A549 (cell line): ENCODE data around the gene CALML3. TPM values are rescaled to one million over a fixed set of nuclear protein-coding genes. Genes with fewer than 3 reads are reported as not detected.

Experiments used
- ATAC-seq, 2 experiments: fragments of 200-7000 bp in 1 of 2; fragments of >200 bp in 1 of 2; cut with Nextera tagmentation in 1 of 2; cut with Tn5 transposase in 1 of 2; 3 replicates each; pipeline versions ENCODE4 v1.8.0 to v1.9.1; 2018 to 2020; ENCODE audit warnings: mild to moderate bottlenecking in 1 of 2, moderate library complexity in 1 of 2
- CTCF ChIA-PET: fragments of 300-600 bp; sonication (Branson Sonifier 250); formaldehyde crosslinking; extraction: SDS; loops from one replicate; lab custom pipeline; 2021; ENCODE audit warnings: antibody characterized with exemption, inconsistent platforms; lab: Yijun Ruan, JAX
- POLR2A ChIA-PET: fragments of 350-600 bp; formaldehyde crosslinking; extraction: SDS; loops from one replicate; lab custom pipeline; 2021; ENCODE audit warnings: antibody characterized with exemption, inconsistent platforms; lab: Yijun Ruan, JAX
- DNase-seq, 2 experiments: peaks; one replicate each; pipeline versions ENCODE4 v3.0.0 to v3.0.0-alpha.2; 2011 to 2016; ENCODE audit warnings: low read depth in 1 of 2, low spot score in 1 of 2
- FAIRE-seq: peaks from 2 replicates; lab custom pipeline; 2011; peaks lifted over from hg19 to GRCh38; lab: Jason Lieb, UNC
- H3K27ac ChIP-seq, 2 experiments: fragments of >200 bp; sonication (Bioruptor Twin); formaldehyde crosslinking; 3 replicates each; pipeline ENCODE4 v1.5.1; 2016 to 2017
- H3K4me1 ChIP-seq: fragments of >200 bp; sonication (Bioruptor Twin); formaldehyde crosslinking; 3 replicates; pipeline ENCODE4 v1.6.1; 2016
- H3K4me2 ChIP-seq: fragments of >200 bp; sonication (Bioruptor Twin); formaldehyde crosslinking; 3 replicates; pipeline ENCODE4 v1.6.1; 2016
- H3K4me3 ChIP-seq: fragments of >200 bp; sonication (Bioruptor Twin); formaldehyde crosslinking; 3 replicates; pipeline ENCODE4 v1.5.1; 2016
- H3K9me3 ChIP-seq: fragments of >200 bp; sonication (Bioruptor Twin); formaldehyde crosslinking; 3 replicates; pipeline ENCODE4 v1.6.1; 2016
- BCL3 ChIP-seq: fragments of >200 bp; sonication (Bioruptor Twin); formaldehyde crosslinking; IDR thresholded peaks from 3 replicates; pipeline ENCODE4 v1.6.1; 2016
- CBX8 ChIP-seq: fragments of 200-600 bp; sonication (generic); IDR thresholded peaks from 2 replicates; pipeline ENCODE4 v1.6.1; 2016
- CHD4 ChIP-seq: fragments of 200-600 bp; sonication (generic); IDR thresholded peaks from 2 replicates; pipeline ENCODE4 v1.6.1; 2016; ENCODE audit warnings: antibody characterized with exemption, mild to moderate bottlenecking, borderline replicate concordance
- EHF ChIP-seq: fragments of 250-450 bp; sonication (Bioruptor Pico); IDR thresholded peaks from 2 replicates; pipeline ENCODE4 v1.5.0; 2020; ENCODE audit warnings: mild to moderate bottlenecking
- EHMT2 ChIP-seq: fragments of 200-600 bp; sonication (generic); IDR thresholded peaks from 2 replicates; pipeline ENCODE4 v1.6.1; 2016; ENCODE audit warnings: antibody characterized with exemption, low read depth, mild to moderate bottlenecking, moderate library complexity
- ESRRA ChIP-seq: fragments of 150-350 bp; IDR thresholded peaks from 2 replicates; pipeline ENCODE4 v1.6.1; 2014; ENCODE audit warnings: mild to moderate bottlenecking, low read length, borderline replicate concordance
- FOSL2 ChIP-seq, 2 experiments: fragments of 450-650 bp in 1 of 2; fragments of >200 bp in 1 of 2; sonication (Bioruptor Twin) in 1 of 2; formaldehyde crosslinking; IDR thresholded peaks; 2 replicates each; pipeline versions ENCODE4 v1.5.0 to v1.6.1; 2016 to 2020; ENCODE audit warnings: mild to moderate bottlenecking in 1 of 2, moderate library complexity in 1 of 2
- HDAC2 ChIP-seq: fragments of 200-600 bp; sonication (generic); IDR thresholded peaks from 2 replicates; pipeline ENCODE4 v1.6.1; 2016
- HEYL ChIP-seq: fragments of 250-450 bp; sonication (Bioruptor Pico); IDR thresholded peaks from 2 replicates; pipeline ENCODE4 v1.8.0; 2021; ENCODE audit warnings: mild to moderate bottlenecking, moderate library complexity
- HMGXB4 ChIP-seq: fragments of 250-450 bp; sonication (Bioruptor Pico); IDR thresholded peaks from 2 replicates; pipeline ENCODE4 v1.5.0; 2021; ENCODE audit warnings: mild to moderate bottlenecking, moderate library complexity, borderline replicate concordance
- HOXA7 ChIP-seq: fragments of 250-450 bp; sonication (Bioruptor Pico); IDR thresholded peaks from 2 replicates; pipeline ENCODE4 v1.5.0; 2020; ENCODE audit warnings: mild to moderate bottlenecking, moderate library complexity
- KDM5A ChIP-seq: fragments of 200-600 bp; sonication (generic); IDR thresholded peaks from 2 replicates; pipeline ENCODE4 v1.6.1; 2016; ENCODE audit warnings: antibody characterized with exemption, mild to moderate bottlenecking
- MAFK ChIP-seq: fragments of 450-650 bp; IDR thresholded peaks from 2 replicates; pipeline ENCODE4 v1.6.1; 2014; ENCODE audit not compliant: partially characterized antibody
- MYC ChIP-seq: IDR thresholded peaks from 2 replicates; pipeline ENCODE4 v1.6.1; 2012; ENCODE audit warnings: mild to moderate bottlenecking, inconsistent platforms, low read length, improper control_type of control experiment, borderline replicate concordance
- NFE2L2 ChIP-seq: fragments of 150-350 bp; conservative IDR thresholded peaks from 2 replicates; pipeline ENCODE4 v1.6.1; 2014; ENCODE audit warnings: low read length
- NPAS2 ChIP-seq: fragments of 250-450 bp; sonication (Bioruptor Pico); IDR thresholded peaks from 2 replicates; pipeline ENCODE4 v1.8.0; 2022; ENCODE audit warnings: mild to moderate bottlenecking, moderate library complexity, borderline replicate concordance
- NR3C1 ChIP-seq: fragments of >200 bp; sonication (Bioruptor Twin); formaldehyde crosslinking; IDR thresholded peaks from 3 replicates; pipeline ENCODE4 v1.6.1; 2017
- PBX3 ChIP-seq: IDR thresholded peaks from 2 replicates; pipeline ENCODE4 v1.6.1; 2012
- PHF8 ChIP-seq: fragments of 200-600 bp; sonication (generic); IDR thresholded peaks from 2 replicates; pipeline ENCODE4 v1.6.1; 2016; ENCODE audit warnings: low read depth, mild to moderate bottlenecking, antibody characterized with exemption, moderate library complexity, borderline replicate concordance
- RARB ChIP-seq: fragments of 250-450 bp; sonication (Bioruptor Pico); IDR thresholded peaks from 2 replicates; pipeline ENCODE4 v1.8.0; 2021; ENCODE audit warnings: mild to moderate bottlenecking, moderate library complexity
- RCOR1 ChIP-seq: fragments of 150-350 bp; IDR thresholded peaks from 2 replicates; pipeline ENCODE4 v1.6.1; 2014; ENCODE audit warnings: antibody characterized with exemption, low read length, low read depth
- RFX5 ChIP-seq: fragments of 450-650 bp; IDR thresholded peaks from 2 replicates; pipeline ENCODE4 v1.7.1; 2014; ENCODE audit warnings: antibody characterized with exemption, mild to moderate bottlenecking, moderate library complexity
- RNF2 ChIP-seq: fragments of 200-600 bp; sonication (generic); IDR thresholded peaks from 2 replicates; pipeline ENCODE4 v1.6.1; 2016; ENCODE audit warnings: low read depth, mild to moderate bottlenecking, antibody characterized with exemption, moderate library complexity, borderline replicate concordance
- SMC3 ChIP-seq: fragments of >200 bp; sonication (Bioruptor Twin); formaldehyde crosslinking; IDR thresholded peaks from 3 replicates; pipeline ENCODE4 v1.6.1; 2018; ENCODE audit warnings: inconsistent platforms
- TFCP2L1 ChIP-seq: fragments of 250-450 bp; sonication (Bioruptor Pico); IDR thresholded peaks from 2 replicates; pipeline ENCODE4 v1.5.0; 2021; ENCODE audit warnings: mild to moderate bottlenecking
- ZSCAN20 ChIP-seq: fragments of 250-450 bp; sonication (Bioruptor Pico); IDR thresholded peaks from 2 replicates; pipeline ENCODE4 v1.8.0; 2022; ENCODE audit warnings: mild to moderate bottlenecking, moderate library complexity
- WGBS: methylation state at CpG from one replicate; pipeline ENCODE4 v1.1.6; 2017; ENCODE audit errors: missing lambda C conversion rate; 5-methylcytosine and 5-hydroxymethylcytosine counted together
- polyA plus RNA-seq, 4 experiments: library from polyadenylated mRNA; depleted of rRNA in 3 of 4; stranded (reverse); fragments of >200 nt; fragmentation: RNase III in 1 of 4; extraction: RNeasy Plus Mini Kit Qiagen cat#74134 plus additional on column Dnase treatment in 1 of 4; gene quantifications; 2 replicates in 3 of 4; 3 replicates in 1 of 4; pipeline ENCODE4 v1.2.3, GENCODE V29; 2011 to 2017

Gene CALML3
- polyA plus RNA-seq, 2 of the 4 experiments (the other 2 are of a cell fraction): not detected

- peak; percentile 49 to 75 for DNase-seq
- peak overlapping the region; percentile 20; the same call in 2 of the 3 replicates for H3K4me3 ChIP-seq
Observed at GRCh38 chr10:5547931-5548660, 23.3 kb downstream of the CALML3 start.

GRCh38 chr10:5549462-5550249, 24.9 kb downstream of the CALML3 start:
- POLR2A ChIA-PET: interaction anchor here (0.8 to 4.3 kb wide), 4 partner anchors 46 to 340 kb away, joined by 3 to 43 read pairs (median 3); partner anchors contain the start of genes ANKRD16 and FBH1
- no peak overlapping the region for H3K4me3 ChIP-seq
- ATAC-seq: no peak
- FAIRE-seq: no peak
- WGBS: 90% methylated on average over 16 of the region's 16 CpGs
- peak overlapping the region; percentile 92 to 96 for H3K27ac ChIP-seq
- H3K9me3 ChIP-seq: no peaks in the 10 kb centered on the region; the same call in 2 of the 3 replicates
- peak overlapping the region; percentile 87 for H3K4me2 ChIP-seq
- CTCF ChIA-PET: interaction anchor here (0.9 to 6.4 kb wide), 9 partner anchors 9 to 735 kb away, joined by 3 to 77 read pairs (median 4); no protein-coding TSS in a partner anchor
- no peak for DNase-seq
- H3K4me1 ChIP-seq: peaks cover 76% of the 10 kb centered on the region
- TF ChIP-seq BCL3: no peak
- TF ChIP-seq HOXA7 (CRISPR knock-in tag): no peak
- no peak for TF ChIP-seq CBX8
- no peak for TF ChIP-seq EHMT2
- TF ChIP-seq PHF8: no peak
- no peak for TF ChIP-seq RCOR1
- no peak for TF ChIP-seq HMGXB4

More at GRCh38 chr10:5547931-5548660, 23.3 kb downstream of the CALML3 start:
- H3K9me3 ChIP-seq: peaks cover 11% of the 10 kb centered on the region; the same call in 2 of the 3 replicates
- H3K27ac ChIP-seq: peak overlapping the region; percentile 92 to 96
- 3% methylated on average over 15 of the region's 16 CpGs for WGBS
- FAIRE-seq (peak; percentile 90), ATAC-seq (peak; percentile 7 to 43; a peak in 4 of 6 replicates)
- TF ChIP-seq NFE2L2: no peak
- no peak for TF ChIP-seq NR3C1
- TF ChIP-seq SMC3: no peak
- no peak for TF ChIP-seq CHD4
- TF ChIP-seq PBX3: 0 out of 2 replicates have a peak, but pooled peaks have one; percentile 31
- no peak for TF ChIP-seq PHF8
- TF ChIP-seq NPAS2 (CRISPR knock-in tag): no peak
- TF ChIP-seq ZSCAN20: no peak
- no peak for TF ChIP-seq KDM5A
- TF ChIP-seq MAFK: peak; percentile 45
- no peak for TF ChIP-seq ESRRA
- TF ChIP-seq RNF2: no peak
- TF ChIP-seq RARB (CRISPR knock-in tag): no peak
- TF ChIP-seq RCOR1: no peak
- no peak for TF ChIP-seq HDAC2
- no peak for TF ChIP-seq HMGXB4
- TF ChIP-seq HEYL (CRISPR knock-in tag): no peak
- TF ChIP-seq RFX5: no peak
- TF ChIP-seq FOSL2 (IDR thresholded peaks at IDR 0.05): no peak
- peak; percentile 7; the same call in 1 of the 2 replicates for TF ChIP-seq FOSL2 (CRISPR knock-in tag; IDR thresholded peaks at IDR 0.05)
- no peak for TF ChIP-seq MYC
- 0 out of 2 replicates have a peak, but pooled peaks have one; percentile 11 for TF ChIP-seq EHF
- no peak for TF ChIP-seq TFCP2L1
- H3K4me2 ChIP-seq: peak overlapping the region; percentile 87
- POLR2A ChIA-PET: interaction anchor here (1.0 to 4.3 kb wide), 5 partner anchors 29 to 102 kb away, joined by 3 to 43 read pairs (median 4); no protein-coding TSS in a partner anchor
- peaks cover 68% of the 10 kb centered on the region for H3K4me1 ChIP-seq
- CTCF ChIA-PET: interaction anchor here (0.6 to 6.4 kb wide), 12 partner anchors 11 to 732 kb away, joined by 3 to 77 read pairs (median 4); no protein-coding TSS in a partner anchor
